SK-N-SH treated with all-trans-retinoic acid at 6 μM for 48 hours (cell line): ENCODE results near the gene CFAP20DC.

ENCODE experiments used
- ATAC-seq: fragments of 200-7000 bp; cut with Tn5 transposase; 3 replicates; pipeline ENCODE4 v1.9.1; 2020; ENCODE audit warnings: mild to moderate bottlenecking, moderate library complexity
- ARNTL ChIP-seq: fragments of 450-650 bp; formaldehyde crosslinking; IDR thresholded peaks from 2 replicates; pipeline ENCODE4 v1.5.0; 2020; ENCODE audit warnings: low read depth, mild to moderate bottlenecking, moderate library complexity, borderline replicate concordance
- BACH2 ChIP-seq: fragments of 250-450 bp; sonication (Bioruptor Pico); IDR thresholded peaks from 2 replicates; pipeline ENCODE4 v1.9.0; 2021; ENCODE audit warnings: mild to moderate bottlenecking, borderline replicate concordance
- ESRRG ChIP-seq: fragments of 250-450 bp; sonication (Bioruptor Pico); IDR thresholded peaks from 2 replicates; pipeline ENCODE4 v1.6.1; 2021; ENCODE audit warnings: mild to moderate bottlenecking
- GLIS3 ChIP-seq: fragments of 250-450 bp; sonication (Bioruptor Pico); IDR thresholded peaks from 2 replicates; pipeline ENCODE4 v1.5.0; 2020; ENCODE audit warnings: mild to moderate bottlenecking, moderate library complexity
- ISL1 ChIP-seq: fragments of 250-450 bp; sonication (Bioruptor Pico); IDR thresholded peaks from 2 replicates; pipeline ENCODE4 v2.1.2; 2022; ENCODE audit warnings: mild to moderate bottlenecking, moderate library complexity
- OSR1 ChIP-seq: fragments of 250-450 bp; sonication (Bioruptor Pico); IDR thresholded peaks from 2 replicates; pipeline ENCODE4 v1.8.0; 2022; ENCODE audit warnings: moderate library complexity, mild to moderate bottlenecking, inconsistent platforms
- PPARA ChIP-seq: fragments of 250-450 bp; sonication (Bioruptor Pico); IDR thresholded peaks from 2 replicates; pipeline ENCODE4 v1.5.0; 2020; ENCODE audit warnings: mild to moderate bottlenecking, borderline replicate concordance
- RARB ChIP-seq: fragments of 250-450 bp; sonication (Bioruptor Pico); IDR thresholded peaks from 2 replicates; pipeline ENCODE4 v1.8.0; 2021; ENCODE audit warnings: mild to moderate bottlenecking, moderate library complexity
- SNAI2 ChIP-seq: fragments of 250-450 bp; sonication (Bioruptor Pico); IDR thresholded peaks from 2 replicates; pipeline ENCODE4 v1.5.0; 2020; ENCODE audit warnings: mild to moderate bottlenecking, moderate library complexity
- TCF4 ChIP-seq: fragments of 250-450 bp; sonication (Bioruptor Pico); IDR thresholded peaks from 2 replicates; pipeline ENCODE4 v1.8.0; 2021; ENCODE audit warnings: mild to moderate bottlenecking, moderate library complexity, borderline replicate concordance
- TOX ChIP-seq: fragments of 250-450 bp; sonication (Bioruptor Pico); IDR thresholded peaks from 2 replicates; pipeline ENCODE4 v1.8.0; 2021; ENCODE audit warnings: mild to moderate bottlenecking, moderate library complexity, borderline replicate concordance
- ZC3H10 ChIP-seq: fragments of 250-450 bp; sonication (Bioruptor Pico); IDR thresholded peaks from 2 replicates; pipeline ENCODE4 v1.5.1; 2021; ENCODE audit warnings: mild to moderate bottlenecking, moderate library complexity
- ZNF565 ChIP-seq: fragments of 450-650 bp; formaldehyde crosslinking; conservative IDR thresholded peaks from 2 replicates; pipeline ENCODE4 v1.5.0; 2020; ENCODE audit warnings: low read depth, mild to moderate bottlenecking, moderate library complexity
- ZNF70 ChIP-seq: fragments of 450-650 bp; formaldehyde crosslinking; IDR thresholded peaks from 2 replicates; pipeline ENCODE4 v1.5.0; 2020; ENCODE audit warnings: mild to moderate bottlenecking, moderate library complexity
- ZNF8 ChIP-seq: fragments of 450-650 bp; formaldehyde crosslinking; IDR thresholded peaks from 2 replicates; pipeline ENCODE4 v1.5.0; 2020; ENCODE audit warnings: mild to moderate bottlenecking, moderate library complexity
- TF ChIP-seq, protein P1 (sequence below): fragments of 250-450 bp; sonication (Bioruptor Pico); IDR thresholded peaks from 2 replicates; pipeline ENCODE4 v1.8.0; 2020; ENCODE audit warnings: mild to moderate bottlenecking, moderate library complexity, borderline replicate concordance
- TF ChIP-seq, protein P2 (sequence below): fragments of 250-450 bp; sonication (Bioruptor Pico); IDR thresholded peaks from 2 replicates; pipeline ENCODE4 v1.5.1; 2020; ENCODE audit warnings: low read depth, mild to moderate bottlenecking, moderate library complexity
- TF ChIP-seq, protein P3 (sequence below): fragments of 250-450 bp; sonication (Bioruptor Pico); IDR thresholded peaks from 2 replicates; pipeline ENCODE4 v1.8.0; 2021; ENCODE audit warnings: low read depth, mild to moderate bottlenecking, moderate library complexity, borderline replicate concordance
- TF ChIP-seq, protein P4 (sequence below): fragments of 250-450 bp; sonication (Bioruptor Pico); IDR thresholded peaks from 2 replicates; pipeline ENCODE4 v1.5.0; 2020; ENCODE audit warnings: mild to moderate bottlenecking, moderate library complexity
- TF ChIP-seq, protein P5 (sequence below): fragments of 250-450 bp; sonication (Bioruptor Pico); IDR thresholded peaks from 2 replicates; pipeline ENCODE4 v1.5.1; 2021; ENCODE audit warnings: mild to moderate bottlenecking, moderate library complexity

The CFAP20DC gene

DNA sequence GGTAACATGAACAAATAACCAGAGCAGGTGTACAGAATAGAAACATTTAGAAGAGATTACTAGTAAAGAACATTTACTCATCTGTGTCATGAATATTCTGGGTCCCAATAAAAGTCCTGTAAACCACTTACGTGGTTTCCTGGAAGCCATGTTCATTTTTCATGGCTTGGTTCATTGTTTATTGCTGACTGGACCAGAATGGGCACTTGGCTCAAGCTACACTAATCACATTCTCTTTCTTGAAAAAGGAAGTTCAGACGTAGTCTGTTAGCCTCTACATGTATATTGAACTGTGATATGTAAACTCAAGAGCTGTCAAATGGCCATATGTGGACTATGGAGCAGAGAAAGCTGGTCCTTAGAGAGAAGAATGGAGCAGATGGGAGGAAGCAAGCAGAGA is 244.9 kb downstream of the CFAP20DC start:
- no peak for ATAC-seq
- TF ChIP-seq, protein P1, sequence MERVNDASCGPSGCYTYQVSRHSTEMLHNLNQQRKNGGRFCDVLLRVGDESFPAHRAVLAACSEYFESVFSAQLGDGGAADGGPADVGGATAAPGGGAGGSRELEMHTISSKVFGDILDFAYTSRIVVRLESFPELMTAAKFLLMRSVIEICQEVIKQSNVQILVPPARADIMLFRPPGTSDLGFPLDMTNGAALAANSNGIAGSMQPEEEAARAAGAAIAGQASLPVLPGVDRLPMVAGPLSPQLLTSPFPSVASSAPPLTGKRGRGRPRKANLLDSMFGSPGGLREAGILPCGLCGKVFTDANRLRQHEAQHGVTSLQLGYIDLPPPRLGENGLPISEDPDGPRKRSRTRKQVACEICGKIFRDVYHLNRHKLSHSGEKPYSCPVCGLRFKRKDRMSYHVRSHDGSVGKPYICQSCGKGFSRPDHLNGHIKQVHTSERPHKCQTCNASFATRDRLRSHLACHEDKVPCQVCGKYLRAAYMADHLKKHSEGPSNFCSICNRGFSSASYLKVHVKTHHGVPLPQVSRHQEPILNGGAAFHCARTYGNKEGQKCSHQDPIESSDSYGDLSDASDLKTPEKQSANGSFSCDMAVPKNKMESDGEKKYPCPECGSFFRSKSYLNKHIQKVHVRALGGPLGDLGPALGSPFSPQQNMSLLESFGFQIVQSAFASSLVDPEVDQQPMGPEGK (CRISPR knock-in tag): no peak
- no peak for TF ChIP-seq TCF4 (CRISPR knock-in tag)
- TF ChIP-seq ARNTL (CRISPR knock-in tag): no peak
- TF ChIP-seq BACH2 (CRISPR knock-in tag): no peak
- TF ChIP-seq, protein P2, sequence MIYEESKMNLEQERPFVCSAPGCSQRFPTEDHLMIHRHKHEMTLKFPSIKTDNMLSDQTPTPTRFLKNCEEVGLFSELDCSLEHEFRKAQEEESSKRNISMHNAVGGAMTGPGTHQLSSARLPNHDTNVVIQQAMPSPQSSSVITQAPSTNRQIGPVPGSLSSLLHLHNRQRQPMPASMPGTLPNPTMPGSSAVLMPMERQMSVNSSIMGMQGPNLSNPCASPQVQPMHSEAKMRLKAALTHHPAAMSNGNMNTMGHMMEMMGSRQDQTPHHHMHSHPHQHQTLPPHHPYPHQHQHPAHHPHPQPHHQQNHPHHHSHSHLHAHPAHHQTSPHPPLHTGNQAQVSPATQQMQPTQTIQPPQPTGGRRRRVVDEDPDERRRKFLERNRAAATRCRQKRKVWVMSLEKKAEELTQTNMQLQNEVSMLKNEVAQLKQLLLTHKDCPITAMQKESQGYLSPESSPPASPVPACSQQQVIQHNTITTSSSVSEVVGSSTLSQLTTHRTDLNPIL (CRISPR knock-in tag): no peak
- no peak for TF ChIP-seq RARB (CRISPR knock-in tag)
- TF ChIP-seq PPARA (CRISPR knock-in tag): no peak
- no peak for TF ChIP-seq ZNF8 (CRISPR knock-in tag)
- no peak for TF ChIP-seq ZC3H10 (CRISPR knock-in tag)
- TF ChIP-seq, protein P3, sequence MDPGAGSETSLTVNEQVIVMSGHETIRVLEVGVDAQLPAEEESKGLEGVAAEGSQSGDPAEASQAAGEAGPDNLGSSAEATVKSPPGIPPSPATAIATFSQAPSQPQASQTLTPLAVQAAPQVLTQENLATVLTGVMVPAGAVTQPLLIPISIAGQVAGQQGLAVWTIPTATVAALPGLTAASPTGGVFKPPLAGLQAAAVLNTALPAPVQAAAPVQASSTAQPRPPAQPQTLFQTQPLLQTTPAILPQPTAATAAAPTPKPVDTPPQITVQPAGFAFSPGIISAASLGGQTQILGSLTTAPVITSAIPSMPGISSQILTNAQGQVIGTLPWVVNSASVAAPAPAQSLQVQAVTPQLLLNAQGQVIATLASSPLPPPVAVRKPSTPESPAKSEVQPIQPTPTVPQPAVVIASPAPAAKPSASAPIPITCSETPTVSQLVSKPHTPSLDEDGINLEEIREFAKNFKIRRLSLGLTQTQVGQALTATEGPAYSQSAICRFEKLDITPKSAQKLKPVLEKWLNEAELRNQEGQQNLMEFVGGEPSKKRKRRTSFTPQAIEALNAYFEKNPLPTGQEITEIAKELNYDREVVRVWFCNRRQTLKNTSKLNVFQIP (CRISPR knock-in tag): no peak
- no peak for TF ChIP-seq ZNF565

DNA sequence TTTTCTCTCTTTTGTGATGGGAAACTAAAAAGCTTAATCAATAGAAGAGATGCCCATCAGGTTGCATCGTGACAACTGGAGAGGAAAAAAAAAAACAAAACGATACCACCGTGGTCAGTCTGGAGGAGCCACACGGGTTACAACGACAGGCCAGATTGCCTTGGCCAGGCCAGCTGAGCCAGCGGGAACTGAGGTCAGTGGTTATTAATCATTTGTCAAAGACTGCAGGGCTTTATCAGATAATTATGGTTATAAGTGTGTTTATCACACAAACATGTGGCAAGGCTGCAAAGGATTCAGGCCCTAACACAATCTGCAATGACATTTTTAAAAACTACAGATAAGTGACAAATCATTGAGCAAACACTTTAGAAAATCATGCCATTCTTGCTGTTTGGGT is 248.3 kb downstream of the CFAP20DC start:
- no peak; the same call in 2 of the 3 replicates for ATAC-seq
- peak; percentile 58; the same call in 1 of the 2 replicates for TF ChIP-seq TCF4 (CRISPR knock-in tag)
- TF ChIP-seq, protein P4, sequence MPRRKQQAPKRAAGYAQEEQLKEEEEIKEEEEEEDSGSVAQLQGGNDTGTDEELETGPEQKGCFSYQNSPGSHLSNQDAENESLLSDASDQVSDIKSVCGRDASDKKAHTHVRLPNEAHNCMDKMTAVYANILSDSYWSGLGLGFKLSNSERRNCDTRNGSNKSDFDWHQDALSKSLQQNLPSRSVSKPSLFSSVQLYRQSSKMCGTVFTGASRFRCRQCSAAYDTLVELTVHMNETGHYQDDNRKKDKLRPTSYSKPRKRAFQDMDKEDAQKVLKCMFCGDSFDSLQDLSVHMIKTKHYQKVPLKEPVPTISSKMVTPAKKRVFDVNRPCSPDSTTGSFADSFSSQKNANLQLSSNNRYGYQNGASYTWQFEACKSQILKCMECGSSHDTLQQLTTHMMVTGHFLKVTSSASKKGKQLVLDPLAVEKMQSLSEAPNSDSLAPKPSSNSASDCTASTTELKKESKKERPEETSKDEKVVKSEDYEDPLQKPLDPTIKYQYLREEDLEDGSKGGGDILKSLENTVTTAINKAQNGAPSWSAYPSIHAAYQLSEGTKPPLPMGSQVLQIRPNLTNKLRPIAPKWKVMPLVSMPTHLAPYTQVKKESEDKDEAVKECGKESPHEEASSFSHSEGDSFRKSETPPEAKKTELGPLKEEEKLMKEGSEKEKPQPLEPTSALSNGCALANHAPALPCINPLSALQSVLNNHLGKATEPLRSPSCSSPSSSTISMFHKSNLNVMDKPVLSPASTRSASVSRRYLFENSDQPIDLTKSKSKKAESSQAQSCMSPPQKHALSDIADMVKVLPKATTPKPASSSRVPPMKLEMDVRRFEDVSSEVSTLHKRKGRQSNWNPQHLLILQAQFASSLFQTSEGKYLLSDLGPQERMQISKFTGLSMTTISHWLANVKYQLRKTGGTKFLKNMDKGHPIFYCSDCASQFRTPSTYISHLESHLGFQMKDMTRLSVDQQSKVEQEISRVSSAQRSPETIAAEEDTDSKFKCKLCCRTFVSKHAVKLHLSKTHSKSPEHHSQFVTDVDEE (CRISPR knock-in tag): peak; percentile 52; the same call in 1 of the 2 replicates
- TF ChIP-seq, protein P1 (CRISPR knock-in tag): no peak
- no peak for TF ChIP-seq BACH2 (CRISPR knock-in tag)
- TF ChIP-seq, all 23 proteins: peak for 2

DNA sequence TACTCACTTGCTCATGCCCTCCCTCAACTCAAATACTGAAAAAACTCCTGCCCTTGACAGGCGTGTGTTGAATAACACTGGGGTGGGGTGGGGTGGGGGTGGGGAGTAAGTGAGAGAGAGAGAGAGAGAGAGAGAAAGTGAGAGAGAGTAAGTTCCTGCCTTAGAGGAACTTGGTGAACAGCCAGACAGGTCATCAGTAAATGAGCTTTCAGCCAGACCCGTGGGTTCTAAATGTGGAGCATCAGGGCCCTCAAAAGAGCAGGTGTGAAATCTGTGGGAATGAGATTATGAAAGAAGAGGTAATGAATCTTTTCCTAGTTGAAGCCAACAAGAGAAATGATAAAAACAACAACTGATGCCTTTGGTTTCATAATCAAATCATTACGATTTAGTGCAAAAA is 248.9 kb downstream of the CFAP20DC start:
- no peak for TF ChIP-seq ZNF70 (CRISPR knock-in tag)
- TF ChIP-seq TOX (CRISPR knock-in tag): no peak
- TF ChIP-seq BACH2 (CRISPR knock-in tag): no peak
- TF ChIP-seq, protein P4 (CRISPR knock-in tag): no peak
- no peak for TF ChIP-seq OSR1
- TF ChIP-seq ZNF8 (CRISPR knock-in tag): no peak
- no peak for TF ChIP-seq PPARA (CRISPR knock-in tag)
- no peak for TF ChIP-seq ISL1 (CRISPR knock-in tag)
- no peak for TF ChIP-seq RARB (CRISPR knock-in tag)
- TF ChIP-seq ESRRG (CRISPR knock-in tag): no peak
- TF ChIP-seq, protein P5, sequence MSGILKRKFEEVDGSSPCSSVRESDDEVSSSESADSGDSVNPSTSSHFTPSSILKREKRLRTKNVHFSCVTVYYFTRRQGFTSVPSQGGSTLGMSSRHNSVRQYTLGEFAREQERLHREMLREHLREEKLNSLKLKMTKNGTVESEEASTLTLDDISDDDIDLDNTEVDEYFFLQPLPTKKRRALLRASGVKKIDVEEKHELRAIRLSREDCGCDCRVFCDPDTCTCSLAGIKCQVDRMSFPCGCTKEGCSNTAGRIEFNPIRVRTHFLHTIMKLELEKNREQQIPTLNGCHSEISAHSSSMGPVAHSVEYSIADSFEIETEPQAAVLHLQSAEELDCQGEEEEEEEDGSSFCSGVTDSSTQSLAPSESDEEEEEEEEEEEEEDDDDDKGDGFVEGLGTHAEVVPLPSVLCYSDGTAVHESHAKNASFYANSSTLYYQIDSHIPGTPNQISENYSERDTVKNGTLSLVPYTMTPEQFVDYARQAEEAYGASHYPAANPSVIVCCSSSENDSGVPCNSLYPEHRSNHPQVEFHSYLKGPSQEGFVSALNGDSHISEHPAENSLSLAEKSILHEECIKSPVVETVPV (CRISPR knock-in tag): no peak
- no peak for TF ChIP-seq GLIS3
- TF ChIP-seq, protein P2 (CRISPR knock-in tag): no peak
- no peak for TF ChIP-seq SNAI2 (CRISPR knock-in tag)
- no peak for TF ChIP-seq ZNF565
- ATAC-seq: no peak
